NCI-H2081 treated with DMSO at 0.1 percent for 48 hours (cell line): ENCODE measurements around the gene TRPT1.
A peak's percentile ranks its signal among the peaks of the same experiment; 100 is the strongest.

Experiments
- DNase-seq: peaks from one replicate; lab custom pipeline; 2025; lab: John Stamatoyannopoulos, UW

The TRPT1 gene

GRCh38 chr11:64225608-64226506 lies at the start of gene TRPT1, which contains the start of gene NUDT22:
Gene TRPT1, minus strand, starts transcription at chr11:64226186. Its CDS starts 326 bp downstream, at chr11:64225860.
Gene NUDT22, plus strand, starts transcription at chr11:64226274. Its CDS starts 379 bp downstream, at chr11:64226653.
- no peak for DNase-seq

DNA sequence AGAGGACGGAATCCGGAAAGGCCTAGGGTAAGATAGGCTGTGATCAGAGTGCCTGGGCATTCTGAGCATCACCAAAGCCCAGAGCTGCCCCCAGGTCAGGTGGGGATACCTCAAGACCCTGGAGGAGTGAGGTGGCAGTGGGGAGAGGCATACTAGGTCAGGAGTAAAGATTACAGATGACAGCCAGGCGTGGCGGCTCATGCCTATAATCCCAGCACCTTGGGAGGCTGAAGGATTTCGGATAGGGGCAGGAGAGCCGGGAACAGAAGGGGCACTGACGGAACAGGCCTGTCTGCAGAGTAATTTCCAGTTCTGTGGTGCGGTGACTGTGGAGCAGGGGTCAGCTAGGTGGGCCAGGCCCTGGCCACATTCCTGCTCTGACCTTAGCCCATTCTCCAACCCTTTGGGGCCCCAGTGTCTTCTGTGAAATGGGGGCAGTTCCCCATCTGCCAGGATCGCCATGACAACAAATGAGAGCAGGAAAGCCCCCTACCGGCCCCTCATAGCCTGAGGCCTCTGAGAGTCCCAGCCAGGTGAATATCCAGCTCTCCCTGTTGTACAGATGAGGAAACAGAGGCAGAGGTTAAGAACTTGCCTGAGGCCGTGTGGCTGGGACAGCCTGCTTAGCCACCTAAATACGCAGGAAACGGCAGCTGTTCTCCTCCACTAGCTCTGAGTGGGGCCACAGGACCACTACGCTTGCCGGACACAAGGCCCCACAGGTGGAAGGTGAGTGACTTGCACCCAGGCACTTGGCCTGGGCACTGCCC lies 49.2 kb upstream of the TRPT1 start:
- DNase-seq, result no peak

DNA sequence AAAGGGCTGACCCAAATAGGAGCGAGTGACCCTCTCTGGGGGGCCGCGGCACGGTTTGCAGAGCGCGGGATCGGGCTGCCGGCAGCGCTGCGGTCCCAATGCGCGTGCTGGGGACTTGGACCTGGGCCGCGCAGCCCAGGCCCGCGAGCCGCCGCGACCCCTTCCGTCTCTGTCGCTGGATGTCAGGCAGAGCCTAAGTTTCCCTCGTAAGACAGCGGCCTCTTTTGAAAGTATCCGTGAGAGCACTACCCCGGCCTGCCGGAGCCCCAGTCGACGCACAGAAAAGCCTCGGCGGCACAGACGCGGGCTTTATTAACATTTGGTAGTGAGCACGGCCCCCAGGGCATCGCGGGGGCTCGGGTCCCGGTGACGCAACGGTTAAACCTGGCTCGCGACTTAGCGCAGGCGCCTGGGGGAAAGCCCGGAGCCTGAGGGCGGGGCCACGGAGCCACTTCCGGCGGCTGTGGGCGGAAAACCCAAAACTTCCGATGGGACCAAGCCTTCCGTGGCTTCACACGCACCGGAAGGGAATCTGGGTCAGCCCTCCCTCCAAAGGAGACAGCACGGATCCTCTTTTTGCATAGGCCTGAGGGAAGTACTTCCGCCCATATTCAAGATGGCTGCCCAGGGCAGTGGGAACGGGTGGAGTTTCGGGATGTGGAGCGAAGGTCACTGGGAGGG lies 43.7 kb upstream of the TRPT1 start:
- DNase-seq, result peak; percentile 94

DNA sequence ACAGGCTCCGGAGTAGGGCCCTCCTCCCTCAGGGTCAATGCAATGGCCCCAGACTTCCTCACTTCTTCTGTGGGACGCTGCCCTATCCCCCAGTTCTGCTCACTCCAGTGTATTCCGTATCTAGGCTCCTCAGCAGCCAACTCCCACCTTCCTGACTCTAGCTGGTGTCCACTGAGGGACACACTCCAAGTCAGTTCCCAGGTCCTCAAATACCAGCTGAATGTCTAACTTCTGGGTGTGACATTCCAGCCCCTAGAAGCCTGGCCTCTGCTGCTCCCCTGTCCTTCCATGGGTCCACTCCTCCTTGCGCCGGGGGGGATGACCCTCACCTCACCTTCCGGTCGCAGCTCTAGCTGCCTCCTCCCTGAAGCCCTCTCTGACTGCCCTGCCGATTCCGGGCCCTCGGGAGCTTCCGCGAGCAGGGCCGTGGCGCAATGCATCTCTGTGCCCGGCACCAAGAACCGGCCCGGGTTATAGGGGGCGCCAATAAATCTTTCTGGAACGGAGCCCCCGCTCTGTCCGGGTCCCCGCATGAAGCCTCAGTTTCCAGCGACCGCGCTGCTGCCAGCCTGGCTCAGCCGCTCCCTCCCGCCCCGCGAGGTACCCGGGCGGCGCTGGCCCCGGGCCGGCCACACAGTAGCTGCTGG lies 43.0 kb upstream of the TRPT1 start:
- DNase-seq, result no peak

DNA sequence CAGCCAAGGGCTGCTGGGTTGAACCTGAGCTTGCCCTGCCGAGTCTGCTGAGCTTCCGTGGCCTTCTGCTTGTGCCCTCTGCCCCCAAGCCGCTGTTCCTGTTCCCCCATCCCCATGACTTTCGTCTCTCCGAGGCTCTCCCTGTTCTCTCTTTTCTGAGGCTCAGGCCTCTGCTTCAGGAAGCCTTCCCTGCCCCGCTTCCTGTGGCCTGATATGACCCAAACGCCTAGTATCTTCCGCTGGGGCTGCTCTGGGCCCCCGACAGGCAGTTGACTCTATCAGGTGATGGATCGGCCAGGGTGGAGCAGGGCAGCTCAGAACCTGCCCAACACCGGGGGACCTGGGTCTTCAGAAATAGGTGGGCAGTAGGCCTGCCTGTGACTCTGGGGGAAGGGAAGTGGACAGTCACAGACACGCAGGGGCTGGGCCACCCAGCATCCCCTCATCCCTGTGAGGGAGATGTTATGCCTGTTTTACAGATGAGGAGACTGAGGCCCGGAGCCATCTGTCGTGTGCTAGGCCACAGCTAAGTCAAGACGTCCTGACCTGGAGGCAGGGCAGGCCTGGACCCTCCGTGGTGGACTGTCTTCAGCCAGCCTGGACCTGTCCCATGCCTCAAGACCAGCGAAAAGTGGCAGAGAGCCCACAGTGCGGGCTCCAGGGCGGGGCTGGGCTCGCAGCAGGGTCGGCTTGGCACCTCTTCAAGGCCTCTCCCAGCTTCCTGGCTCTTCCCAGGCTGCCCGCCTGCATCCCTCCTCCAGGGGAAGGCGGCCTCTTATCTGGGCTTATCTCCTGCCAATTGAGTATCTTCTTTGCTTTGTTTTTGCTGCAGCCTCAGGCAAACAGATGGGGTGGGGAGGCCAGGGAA lies 42.3 kb upstream of the TRPT1 start:
- no peak for DNase-seq

DNA sequence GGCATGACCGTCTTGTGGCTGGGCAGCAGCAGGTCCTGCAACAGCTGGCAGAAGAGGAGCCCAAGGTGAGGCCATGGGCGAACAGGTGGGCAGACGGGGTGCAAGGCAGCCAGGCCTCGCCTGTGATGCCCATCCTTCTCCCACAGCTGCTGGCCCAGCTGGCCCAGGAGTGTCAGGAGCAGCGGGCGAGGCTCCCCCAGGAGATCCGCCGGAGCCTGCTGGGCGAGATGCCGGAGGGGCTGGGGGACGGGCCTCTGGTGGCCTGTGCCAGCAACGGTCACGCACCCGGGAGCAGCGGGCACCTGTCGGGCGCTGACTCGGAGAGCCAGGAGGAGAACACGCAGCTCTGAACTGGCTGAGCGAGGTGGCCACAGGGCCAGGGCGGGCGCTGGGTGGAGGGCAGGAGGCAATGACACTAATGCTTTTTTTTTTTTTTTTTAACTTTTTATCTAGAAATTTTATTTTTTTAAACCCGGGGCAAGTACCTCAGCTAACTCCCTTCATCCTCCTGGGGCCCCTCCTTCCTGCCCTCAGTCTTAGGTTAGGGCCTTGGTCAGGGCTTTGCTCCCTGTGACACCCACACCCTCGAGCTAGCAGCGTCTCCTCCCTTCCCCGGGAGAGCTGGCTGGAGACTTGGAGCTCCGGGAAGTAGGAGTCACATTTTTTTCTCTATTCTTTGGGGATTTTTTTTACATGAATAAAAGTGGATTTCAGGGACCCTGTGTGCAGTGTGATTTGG lies 41.4 kb upstream of the TRPT1 start:
- DNase-seq, result no peak

DNA sequence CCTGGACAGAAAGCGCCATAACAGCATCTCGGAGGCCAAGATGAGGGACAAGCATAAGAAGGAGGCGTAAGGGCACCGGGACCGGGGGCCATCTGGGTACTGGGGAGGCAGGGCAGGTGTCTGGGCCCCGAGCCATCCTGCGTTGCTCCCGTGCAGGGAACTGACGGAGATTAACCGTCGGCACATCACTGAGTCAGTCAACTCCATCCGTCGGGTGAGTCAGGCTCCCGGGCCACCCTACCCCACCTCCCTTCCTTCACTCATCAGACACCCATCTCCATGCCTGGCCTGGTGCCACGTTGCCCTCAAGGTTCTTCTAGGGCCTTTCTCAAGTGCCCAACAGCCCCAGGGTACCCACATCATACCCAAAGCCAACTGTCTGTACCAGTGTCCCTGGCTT lies 40.4 kb upstream of the TRPT1 start:
- DNase-seq, result no peak

DNA sequence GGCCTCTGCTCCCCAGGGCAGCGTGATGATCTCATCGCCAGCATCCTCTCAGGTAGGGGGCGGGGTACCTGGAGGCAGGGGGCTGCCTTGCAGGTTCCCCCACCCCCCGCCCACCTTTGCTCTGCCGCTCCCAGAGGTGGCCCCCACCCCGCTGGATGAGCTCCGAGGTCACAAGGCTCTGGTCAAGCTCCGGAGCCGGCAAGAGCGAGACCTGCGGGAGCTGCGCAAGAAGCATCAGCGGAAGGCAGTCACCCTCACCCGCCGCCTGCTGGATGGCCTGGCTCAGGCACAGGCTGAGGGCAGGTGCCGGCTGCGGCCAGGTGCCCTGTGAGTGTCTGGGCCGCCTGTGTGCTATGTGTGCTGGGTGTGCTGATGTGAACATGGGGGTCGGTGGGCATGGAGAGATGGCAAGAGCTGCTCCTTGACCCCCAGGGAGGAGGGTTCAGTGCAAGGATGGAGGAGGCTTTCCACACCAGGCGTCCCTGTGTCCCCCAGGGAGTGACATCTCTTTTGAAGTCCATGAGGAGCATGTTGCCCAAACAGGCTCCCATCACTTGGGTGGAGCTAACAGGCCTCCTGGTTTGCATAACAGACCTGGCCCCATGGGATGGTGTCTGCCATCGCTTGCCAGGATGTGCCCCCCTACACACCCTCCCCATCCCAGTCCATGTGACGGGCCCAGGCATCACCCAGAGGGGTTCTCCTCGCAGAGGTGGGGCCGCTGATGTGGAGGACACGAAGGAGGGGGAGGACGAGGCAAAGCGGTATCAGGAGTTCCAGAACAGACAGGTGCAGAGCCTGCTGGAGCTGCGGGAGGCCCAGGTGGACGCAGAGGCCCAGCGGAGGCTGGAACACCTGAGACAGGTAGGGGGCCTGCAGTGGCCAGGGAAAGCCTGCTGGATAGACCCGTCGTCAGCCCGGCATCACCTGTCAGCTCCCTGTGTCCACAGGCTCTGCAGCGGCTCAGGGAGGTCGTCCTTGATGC lies 39.5 kb upstream of the TRPT1 start:
- no peak for DNase-seq

- no peak for DNase-seq
Measured at GRCh38 chr11:64264371-64264852, 38.4 kb upstream of the TRPT1 start.

- DNase-seq, result no peak
Measured at GRCh38 chr11:64263947-64264317, 37.9 kb upstream of the TRPT1 start.

DNA sequence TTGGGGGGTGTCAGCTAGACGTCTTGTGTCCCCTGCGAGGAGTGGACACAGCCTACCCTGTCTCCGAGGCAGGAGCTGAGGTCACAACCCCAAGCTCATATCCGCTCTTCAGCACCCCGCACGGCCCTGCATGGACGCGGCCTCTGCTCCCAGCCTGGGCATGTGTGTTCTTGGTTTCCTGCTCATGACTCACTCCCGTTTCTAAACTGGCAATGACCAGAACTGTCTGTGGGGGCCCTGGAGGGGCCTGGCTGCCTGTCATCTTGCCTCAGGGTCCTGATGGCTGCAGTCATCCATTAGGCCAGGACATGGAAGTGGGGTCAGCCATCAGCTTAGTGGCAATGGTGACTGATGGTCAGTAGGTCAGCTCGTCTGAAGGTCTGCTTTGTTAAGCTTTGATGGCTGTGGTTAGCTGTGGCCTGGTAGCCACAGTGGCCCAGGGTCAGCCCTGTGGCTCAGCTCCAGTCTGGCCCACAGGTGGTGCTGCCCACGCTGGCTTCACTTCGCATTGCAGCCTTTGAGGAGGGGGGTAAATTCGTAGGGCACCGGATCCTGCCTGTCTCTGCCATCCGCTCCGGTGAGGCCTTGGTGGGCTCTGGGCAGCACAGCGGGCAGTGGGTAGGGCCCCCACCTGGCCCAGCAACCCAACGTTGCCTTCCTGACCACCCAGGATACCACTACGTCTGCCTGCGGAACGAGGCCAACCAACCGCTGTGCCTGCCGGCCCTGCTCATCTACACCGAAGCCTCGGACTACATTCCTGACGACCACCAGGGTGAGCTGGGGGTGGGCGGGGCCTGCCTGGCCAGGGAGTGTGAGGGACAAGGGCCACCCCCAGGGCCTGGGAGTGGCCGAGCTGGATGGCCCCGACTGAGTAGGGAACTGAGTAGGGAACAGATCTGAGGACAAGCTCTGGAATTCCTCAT lies 37.3 kb upstream of the TRPT1 start:
- no peak for DNase-seq

DNA sequence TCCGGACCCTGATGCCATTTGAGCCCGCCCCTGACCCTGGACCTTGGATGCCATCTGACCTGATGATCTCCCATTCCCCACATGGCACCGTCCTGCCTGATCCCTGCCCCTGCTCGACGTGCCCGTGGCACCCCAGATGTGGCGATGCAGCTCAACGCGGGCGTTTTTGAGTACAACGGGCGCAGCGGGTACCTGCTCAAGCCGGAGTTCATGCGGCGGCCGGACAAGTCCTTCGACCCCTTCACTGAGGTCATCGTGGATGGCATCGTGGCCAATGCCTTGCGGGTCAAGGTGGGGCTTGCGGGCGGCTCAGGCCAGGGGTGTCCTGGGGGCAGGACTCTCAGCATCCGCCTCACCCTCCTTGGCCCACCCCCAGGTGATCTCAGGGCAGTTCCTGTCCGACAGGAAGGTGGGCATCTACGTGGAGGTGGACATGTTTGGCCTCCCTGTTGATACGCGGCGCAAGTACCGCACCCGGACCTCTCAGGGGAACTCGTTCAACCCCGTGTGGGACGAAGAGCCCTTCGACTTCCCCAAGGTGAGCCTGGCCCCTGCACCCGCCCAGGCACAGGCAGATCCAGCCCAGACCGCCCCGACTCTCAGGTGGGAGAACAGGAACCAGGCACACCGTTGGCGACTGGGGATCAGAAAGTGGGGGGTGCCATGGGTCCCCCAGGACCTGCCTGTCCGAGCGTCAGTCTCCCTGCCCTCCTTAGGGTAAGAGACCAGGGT lies 36.5 kb upstream of the TRPT1 start:
- no peak for DNase-seq

DNA sequence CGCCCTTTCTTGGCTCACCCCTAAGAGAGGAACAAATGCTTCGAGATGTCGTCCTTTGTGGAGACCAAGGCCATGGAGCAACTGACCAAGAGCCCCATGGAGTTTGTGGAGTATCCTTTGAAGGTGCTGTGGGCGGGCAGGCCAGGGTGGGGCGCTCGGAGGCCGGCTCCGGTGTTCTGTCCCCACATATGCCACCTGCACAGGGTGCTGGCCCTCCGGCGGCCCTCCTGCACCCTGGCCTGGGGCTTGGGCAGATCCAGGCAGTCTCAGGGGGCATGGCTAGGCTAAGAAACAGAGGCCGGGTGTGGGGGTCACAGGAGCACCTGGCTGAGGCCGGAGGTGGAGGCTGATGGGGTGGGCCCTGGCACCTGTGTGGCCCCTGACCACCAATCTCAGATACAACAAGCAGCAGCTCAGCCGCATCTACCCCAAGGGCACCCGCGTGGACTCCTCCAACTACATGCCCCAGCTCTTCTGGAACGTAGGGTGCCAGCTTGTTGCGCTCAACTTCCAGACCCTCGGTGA lies 35.6 kb upstream of the TRPT1 start:
- no peak for DNase-seq

- no peak for DNase-seq
Measured at GRCh38 chr11:64260147-64260708, 34.2 kb upstream of the TRPT1 start.

DNA sequence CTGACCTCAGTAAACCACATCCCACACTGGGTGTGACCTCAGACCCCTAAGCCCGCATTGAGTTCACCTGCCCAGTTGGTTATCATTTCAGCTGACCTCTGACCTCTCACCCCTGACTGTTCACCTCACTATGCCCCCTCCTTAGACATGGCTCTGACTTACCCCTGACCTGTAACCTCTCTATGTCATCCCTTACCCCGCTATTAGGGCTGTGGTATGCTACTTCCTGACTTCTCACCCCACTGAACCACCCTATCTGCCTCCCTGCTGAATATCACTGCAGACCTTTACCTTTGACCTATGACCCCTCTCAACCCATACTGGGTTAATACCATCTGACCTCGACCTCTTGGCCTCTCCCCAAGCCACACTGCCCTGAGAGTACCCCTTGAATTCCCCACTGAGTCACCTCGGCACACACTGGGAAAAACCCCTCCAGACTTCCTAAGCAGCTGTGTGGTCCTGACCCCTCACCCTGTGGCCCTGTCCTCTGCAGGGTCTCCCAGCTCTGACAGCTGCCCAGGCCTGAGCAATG lies 33.6 kb upstream of the TRPT1 start:
- DNase-seq, result no peak

DNA sequence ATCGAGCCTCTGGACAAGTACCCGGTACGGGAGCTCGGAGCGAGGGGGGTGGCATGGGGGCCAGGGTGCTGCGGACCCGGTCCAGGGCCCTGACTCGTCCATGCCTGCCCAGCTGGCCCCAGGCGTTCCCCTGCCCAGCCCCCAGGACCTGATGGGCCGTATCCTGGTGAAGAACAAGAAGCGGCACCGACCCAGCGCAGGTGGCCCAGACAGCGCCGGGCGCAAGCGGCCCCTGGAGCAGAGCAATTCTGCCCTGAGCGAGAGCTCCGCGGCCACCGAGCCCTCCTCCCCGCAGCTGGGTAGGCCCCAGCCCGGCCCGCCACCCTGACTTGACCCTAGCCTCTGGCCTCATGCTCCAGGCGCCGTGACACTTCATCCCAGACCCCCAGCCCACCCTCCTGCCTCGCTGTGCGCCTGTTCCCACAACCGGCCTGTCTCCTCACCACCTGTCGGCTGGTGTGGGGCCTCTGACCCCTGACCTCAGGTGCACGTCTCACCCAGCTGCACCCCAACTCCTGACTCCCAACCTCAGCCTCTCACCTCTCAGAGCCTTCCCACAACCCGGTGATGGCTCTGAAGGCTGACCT lies 33.1 kb upstream of the TRPT1 start:
- DNase-seq, result no peak
